Stimulated activated CD8-positive, alpha-beta memory T cell treated with anti-CD3 and anti-CD28 coated beads, Interleukin-12 subunit alpha, Interleukin-12 subunit beta, amount 100 ng/mL, for 4 hours (primary cell): ENCODE results near the gene SARNP.
A peak's percentile ranks its signal among the peaks of the same experiment; 100 is the strongest.
"Not testable (repeated sequence)": the region's sequence is repeated elsewhere in the genome, so short reads cannot be mapped to it uniquely, and the experiment has no call there.

Experiments
- DNase-seq: peaks from one replicate; pipeline ENCODE4 v3.0.0-alpha.2; 2020; ENCODE audit warnings: low read depth

Gene SARNP

DNA sequence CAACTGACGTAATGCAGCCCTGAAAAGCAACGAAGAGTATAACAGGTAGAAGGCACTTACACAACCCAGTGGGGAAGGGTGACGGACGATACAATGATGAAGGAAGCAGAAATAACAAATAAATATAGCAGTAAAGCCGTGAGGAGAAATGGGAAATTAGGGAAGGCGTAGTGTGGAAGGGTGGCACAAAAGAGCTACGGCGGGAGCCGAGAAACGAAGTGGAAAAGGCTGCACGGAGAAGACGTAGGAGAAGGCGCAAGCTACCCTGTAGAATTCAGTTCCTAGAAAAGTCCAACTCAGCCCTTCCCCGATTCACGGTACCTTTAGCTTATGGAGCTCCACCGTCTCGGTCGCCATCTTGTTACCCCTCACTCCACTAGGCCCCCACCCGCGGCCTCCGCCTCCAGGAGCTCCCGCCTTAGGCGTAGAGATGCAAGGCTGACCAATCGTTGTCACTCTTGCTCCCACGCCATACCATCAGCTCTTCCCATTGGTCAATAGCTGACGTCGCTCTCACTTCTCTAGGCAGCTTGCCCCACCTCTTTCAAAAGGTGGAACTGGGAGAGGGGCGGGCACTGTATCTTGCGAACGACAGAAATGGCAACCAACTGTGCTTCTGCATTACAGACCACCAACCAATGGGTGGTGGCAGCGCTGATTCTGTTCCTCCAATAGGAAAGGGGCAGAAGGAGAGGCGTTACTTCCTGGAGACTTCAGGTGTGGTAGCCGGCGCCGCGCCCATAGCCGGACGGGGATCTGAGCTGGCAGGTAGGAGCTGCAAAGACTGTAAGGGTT, at the start of gene SARNP, which contains the start of gene ORMDL2:
Gene SARNP (minus strand): TSS at position 380 of the 795 bp plus-strand sequence. CDS start 23 bp downstream, at position 357.
Gene ORMDL2 (plus strand): TSS at position 697 of the 795 bp plus-strand sequence. CDS start 959 bp downstream, outside the sequence.
- DNase-seq = peak; percentile 88

GRCh38 chr12:55866454-55867004, 49.0 kb upstream of the SARNP start:
- not testable (repeated sequence) for DNase-seq

- no peak for DNase-seq
Observed at GRCh38 chr12:55865327-55865726, 47.8 kb upstream of the SARNP start.

DNA sequence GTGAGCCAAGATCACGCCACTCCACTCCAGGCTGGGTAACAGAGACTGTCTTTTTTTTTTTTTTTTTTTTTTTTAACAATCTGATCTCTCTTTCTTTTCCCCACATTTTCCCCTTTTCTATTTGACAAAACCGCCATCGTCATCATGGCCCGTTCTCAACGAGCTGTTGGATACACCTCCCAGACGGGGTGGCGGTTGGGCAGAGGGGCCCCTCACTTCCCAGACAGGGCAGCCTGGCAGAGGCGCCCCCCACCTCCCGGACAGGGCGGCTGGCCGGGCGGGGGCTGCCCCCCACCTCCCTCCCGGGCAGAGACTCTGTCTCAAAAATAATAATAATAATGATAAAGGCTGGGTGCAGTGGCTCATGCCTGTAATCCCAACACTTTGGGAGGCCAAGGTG, 45.4 kb upstream of the SARNP start:
- DNase-seq = not testable (repeated sequence)

- DNase-seq = no peak
Observed at GRCh38 chr12:55862286-55862685, 44.8 kb upstream of the SARNP start.

GRCh38 chr12:55861871-55862270, 44.3 kb upstream of the SARNP start:
- no peak for DNase-seq

GRCh38 chr12:55861396-55861795, 43.9 kb upstream of the SARNP start:
- DNase-seq = no peak

GRCh38 chr12:55852740-55853139, 35.2 kb upstream of the SARNP start:
- DNase-seq = no peak

- no peak for DNase-seq
Observed at GRCh38 chr12:55850893-55851292, 33.4 kb upstream of the SARNP start.

DNA sequence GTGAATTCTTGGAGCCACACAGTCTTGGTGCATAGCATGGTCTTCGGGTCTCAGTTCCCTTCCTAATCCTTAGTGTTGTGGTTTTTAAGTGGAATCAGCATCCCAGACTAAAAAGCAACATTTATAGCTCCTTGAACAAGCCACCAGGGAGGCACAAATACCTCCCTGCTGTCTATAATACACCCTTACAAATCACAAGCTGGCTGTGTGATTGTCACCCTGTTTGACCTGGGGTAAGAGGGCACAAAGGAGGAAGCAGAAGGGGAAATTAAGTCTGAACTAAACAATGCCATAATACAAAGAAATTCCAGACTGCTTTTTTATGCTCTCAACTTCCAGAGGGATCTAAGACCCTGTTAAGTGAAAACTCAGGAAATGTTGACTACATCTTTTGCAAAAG, 32.9 kb upstream of the SARNP start:
- no peak for DNase-seq

GRCh38 chr12:55849616-55850343, 32.3 kb upstream of the SARNP start:
- DNase-seq = no peak

GRCh38 chr12:55847603-55848291, 30.2 kb upstream of the SARNP start:
- DNase-seq = no peak

- no peak for DNase-seq
Observed at GRCh38 chr12:55847033-55847432, 29.5 kb upstream of the SARNP start.

GRCh38 chr12:55845785-55846496, 28.4 kb upstream of the SARNP start:
- no peak for DNase-seq

DNA sequence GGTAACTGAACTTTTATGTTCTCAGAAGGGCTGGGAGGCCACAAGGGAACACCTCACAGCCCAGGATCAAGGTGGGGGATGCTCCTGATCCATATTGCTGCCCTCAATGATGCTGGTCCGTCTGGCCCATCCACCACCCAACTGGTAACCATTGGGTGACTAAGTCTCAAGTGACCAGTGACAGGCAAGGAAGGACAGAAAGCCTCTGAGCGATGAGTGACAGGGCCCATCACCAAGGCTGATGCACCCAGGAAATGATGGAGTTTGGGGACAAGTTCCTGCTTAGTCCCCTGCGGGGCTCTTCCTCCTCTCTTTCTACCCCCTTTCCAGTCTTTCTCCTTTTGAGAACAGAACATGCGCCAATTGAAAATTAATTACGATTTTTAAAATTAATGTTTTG, 27.8 kb upstream of the SARNP start:
- DNase-seq = no peak

DNA sequence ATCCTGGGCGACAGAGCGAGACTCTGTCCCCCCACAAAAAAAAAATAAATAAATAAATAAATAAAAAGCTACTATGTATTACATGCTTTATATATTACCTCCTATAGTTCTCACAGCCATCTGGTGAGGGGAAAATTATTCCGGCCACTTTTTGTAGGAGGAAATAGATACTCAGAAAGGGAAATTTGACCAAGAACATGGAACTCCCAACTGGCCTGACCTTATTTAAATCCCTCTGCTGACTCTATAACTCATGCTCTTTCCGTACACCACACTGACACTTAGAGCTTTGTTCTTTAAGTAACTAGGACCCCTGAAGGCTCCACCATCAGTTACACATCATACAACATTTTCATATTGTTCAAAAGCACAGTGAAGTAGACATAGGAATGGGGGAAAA, 27.4 kb upstream of the SARNP start:
- DNase-seq = no peak

DNA sequence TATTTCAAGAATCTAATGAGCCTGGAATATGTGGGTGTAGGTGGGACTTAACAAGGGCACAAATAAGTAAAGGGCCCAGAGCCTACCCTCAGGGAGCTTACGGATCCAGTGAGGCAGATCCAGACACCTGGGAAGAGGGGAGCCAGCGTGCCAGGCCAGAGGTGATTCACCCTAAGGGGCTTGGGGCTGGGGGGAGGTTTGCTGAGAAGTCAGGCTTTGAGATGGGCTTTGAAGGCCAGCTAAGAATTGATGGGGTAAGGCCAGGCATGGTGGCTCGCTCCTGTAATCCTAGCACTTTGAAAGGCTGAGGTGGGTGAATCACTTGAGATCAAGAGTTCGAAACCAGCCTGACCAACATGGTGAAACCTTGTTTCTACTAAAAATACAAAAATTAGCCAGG, 25.9 kb upstream of the SARNP start:
- DNase-seq = no peak

DNA sequence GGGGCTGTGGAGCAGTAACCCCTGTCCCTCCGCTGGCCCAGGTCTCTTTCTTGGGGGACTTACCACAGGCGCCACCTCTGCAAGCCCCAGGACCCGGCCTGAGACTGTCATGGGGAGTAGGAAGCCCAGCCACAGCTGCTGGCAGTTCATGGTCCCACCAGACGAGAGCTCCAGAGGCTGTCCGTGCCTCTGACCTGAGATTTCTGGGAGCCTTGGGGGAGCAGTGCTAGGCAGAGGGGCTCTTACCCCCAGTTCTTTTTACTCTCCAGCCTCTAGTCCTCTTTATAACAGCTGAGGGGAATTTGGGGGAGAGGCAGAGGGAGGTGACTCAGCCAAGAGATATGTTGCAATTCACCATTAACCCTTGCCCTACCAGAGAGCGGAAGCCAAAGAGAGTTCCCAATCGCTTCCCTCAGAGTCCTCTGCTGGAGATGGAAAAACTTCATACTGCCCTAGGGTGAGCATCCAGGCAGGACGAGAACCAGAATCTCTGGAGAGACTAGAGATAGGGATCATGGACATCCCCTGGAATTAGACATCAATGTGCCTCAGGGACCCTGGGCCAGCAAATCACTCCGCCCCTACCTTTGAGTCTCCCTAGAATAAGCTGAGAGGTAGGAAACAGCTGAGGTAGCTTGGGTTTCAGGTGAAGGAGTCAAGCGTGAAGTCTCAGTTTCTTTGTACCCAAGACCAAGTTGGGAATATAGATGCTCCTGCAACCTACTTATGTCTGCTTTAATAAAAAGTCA, 25.3 kb upstream of the SARNP start, which contains the start of gene MMP19:
Gene MMP19 (minus strand): TSS at position 256 of the 749 bp plus-strand sequence. CDS start 106 bp downstream, at position 150.
- DNase-seq = no peak

DNA sequence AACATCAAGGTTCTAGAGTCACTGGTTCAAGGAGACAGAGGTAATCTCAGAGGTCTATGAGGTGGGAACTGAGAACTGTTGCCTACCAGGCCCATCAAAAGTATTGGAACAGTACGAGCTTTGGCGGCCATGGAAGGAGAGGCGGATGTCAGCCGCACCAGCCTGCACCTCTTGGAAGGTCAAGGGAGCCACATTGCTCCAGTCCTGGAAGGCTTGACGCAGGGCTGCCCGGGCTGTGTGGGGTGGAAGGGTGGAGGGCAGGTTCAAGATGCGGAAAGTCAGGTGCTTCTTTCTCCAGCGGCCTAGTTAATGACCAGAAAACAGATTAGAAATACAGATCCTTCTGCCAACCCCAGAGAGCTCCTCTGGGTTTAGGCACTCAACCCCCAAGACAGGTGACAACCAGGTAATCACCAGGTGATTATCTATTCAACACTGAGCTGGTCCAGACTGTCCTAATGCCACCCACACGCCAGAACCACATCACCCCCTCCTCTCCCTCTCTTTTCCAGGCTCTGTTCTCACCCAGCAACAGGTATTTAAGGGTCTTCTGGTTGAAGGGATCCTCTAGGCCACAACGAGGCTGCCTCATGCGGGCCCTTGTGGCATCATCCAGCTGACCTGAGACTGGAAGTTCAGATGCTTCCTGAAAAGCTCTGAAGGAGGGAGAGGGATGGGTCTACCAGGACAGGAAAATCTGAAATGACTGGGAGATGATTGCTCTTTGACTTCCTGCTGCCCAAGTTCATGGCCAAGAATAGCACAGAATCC, 23.2 kb upstream of the SARNP start:
- no peak for DNase-seq
